Measurements from ENCODE around the gene PIP4K2A.
A peak's percentile ranks its signal among the peaks of the same experiment; 100 is the strongest.

Gene PIP4K2A

DNA sequence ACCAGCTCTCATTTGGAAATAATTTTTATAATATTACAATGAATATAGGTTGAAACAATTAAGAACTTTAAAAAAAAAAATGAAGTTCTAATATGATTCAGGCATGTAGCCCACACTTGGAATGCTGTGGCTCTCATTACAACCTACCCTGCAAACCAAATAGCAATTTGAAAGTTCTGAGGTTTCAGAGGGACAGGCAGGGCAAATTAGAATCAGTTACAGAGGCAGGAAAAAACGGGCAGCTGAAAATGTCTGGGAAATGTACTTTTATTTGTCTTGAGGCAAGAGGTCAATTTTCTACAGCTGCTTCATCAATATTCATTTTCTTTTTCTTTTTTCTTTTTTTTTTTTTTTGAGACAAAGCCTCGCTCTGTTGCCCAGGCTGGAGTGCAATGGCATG is 95.3 kb downstream of the PIP4K2A start:
- ChIA-PET CTCF (no interaction called here), POLR2A (no interaction called here)
- DNase-seq (ENCODE audit: extremely low spot score), result no peak
- TF ChIP-seq SP1 (IDR thresholded peaks at IDR 0.05) (no peak), LEF1 (IDR thresholded peaks at IDR 0.05; ENCODE audit: borderline replicate concordance) (no peak)

DNA sequence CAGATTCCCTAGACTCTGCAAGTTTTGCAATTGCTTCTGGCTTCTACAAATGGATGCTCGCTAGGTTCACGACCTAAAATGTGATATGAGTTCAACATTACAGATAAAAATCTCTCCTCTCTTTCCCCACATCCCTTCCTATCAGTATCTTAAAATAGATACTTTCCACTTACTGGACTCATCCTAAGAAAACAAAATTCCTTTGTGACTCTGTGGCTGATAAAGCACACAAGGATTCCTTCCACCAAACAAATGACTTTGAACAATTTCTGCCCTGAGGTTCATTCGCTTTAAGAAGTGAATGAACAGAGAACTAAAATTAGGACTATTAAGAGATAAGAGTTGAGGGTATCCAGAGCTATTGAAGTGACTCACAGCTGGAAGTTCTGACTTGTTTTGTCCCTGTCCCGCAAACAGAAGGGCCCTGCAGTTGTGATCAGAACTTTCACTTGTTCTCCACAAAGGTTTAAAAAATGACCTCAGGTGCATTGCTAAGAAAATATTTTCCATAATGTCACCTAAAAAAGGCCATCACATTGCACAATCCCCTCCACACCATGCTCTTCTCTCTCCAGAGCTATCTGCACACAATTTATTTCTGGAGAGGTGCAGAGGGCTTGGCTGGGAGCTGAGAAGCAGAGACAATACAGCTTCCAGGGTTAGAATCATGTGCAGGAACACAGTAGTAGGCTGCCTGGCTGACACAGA is 96.1 kb downstream of the PIP4K2A start:
- TF ChIP-seq FOXA1 (IDR thresholded peaks at IDR 0.05) (no peak), SP1 (IDR thresholded peaks at IDR 0.05) (no peak), FOXK2 (IDR thresholded peaks at IDR 0.05) (no peak), L3MBTL2 (conservative IDR thresholded peaks at IDR 0.05) (no peak), LEF1 (IDR thresholded peaks at IDR 0.05; ENCODE audit: borderline replicate concordance) (no peak), ELF4 (IDR thresholded peaks at IDR 0.05) (no peak), ARNT (IDR thresholded peaks at IDR 0.05) (no peak), FOXM1 (IDR thresholded peaks at IDR 0.05; ENCODE audit: borderline replicate concordance) (no peak), NFRKB (IDR thresholded peaks at IDR 0.05) (no peak), CTBP1 (IDR thresholded peaks at IDR 0.05; ENCODE audit: borderline replicate concordance) (no peak), HDGF (IDR thresholded peaks at IDR 0.05; ENCODE audit: borderline replicate concordance) (no peak), ZNF384 (IDR thresholded peaks at IDR 0.05) (no peak), SUZ12 (IDR thresholded peaks at IDR 0.05) (no peak), TARDBP (IDR thresholded peaks at IDR 0.05) (no peak), BHLHE40 (IDR thresholded peaks at IDR 0.05; ENCODE audit: borderline replicate concordance) (no peak)
- TF ChIP-seq, protein P1, sequence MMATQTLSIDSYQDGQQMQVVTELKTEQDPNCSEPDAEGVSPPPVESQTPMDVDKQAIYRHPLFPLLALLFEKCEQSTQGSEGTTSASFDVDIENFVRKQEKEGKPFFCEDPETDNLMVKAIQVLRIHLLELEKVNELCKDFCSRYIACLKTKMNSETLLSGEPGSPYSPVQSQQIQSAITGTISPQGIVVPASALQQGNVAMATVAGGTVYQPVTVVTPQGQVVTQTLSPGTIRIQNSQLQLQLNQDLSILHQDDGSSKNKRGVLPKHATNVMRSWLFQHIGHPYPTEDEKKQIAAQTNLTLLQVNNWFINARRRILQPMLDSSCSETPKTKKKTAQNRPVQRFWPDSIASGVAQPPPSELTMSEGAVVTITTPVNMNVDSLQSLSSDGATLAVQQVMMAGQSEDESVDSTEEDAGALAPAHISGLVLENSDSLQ (IDR thresholded peaks at IDR 0.05), result no peak
- CTCF ChIA-PET, result interaction anchor here (1.1 to 1.9 kb wide), 4 partner anchors 8 to 13 kb away, joined by 4 to 7 read pairs (median 4); no protein-coding TSS in a partner anchor
- DNase-seq (ENCODE audit: extremely low spot score), result no peak
- POLR2A ChIA-PET, result no interaction called here

DNA sequence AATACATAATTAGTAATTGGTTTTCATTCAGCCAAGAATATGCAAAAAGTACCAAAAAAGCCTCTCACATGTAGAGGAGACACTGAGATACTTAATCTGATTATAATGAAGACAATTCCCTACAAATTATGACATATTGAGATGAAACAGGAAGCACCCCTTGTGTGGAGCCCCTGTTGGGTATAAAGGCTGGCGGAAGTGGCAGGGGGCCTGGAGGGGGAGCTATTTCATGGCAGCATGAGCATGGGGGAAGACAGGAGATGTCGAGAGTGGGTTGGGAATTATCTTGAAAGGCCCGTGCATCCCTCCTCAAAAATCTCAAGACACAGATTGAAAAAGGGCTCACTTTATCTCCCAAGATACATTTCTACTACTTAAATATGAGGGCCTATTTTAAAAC is 96.9 kb downstream of the PIP4K2A start:
- no peak for TF ChIP-seq BHLHE40 (IDR thresholded peaks at IDR 0.05; ENCODE audit: borderline replicate concordance)
- DNase-seq (ENCODE audit: extremely low spot score), result no peak
- ChIA-PET POLR2A (no interaction called here), CTCF (interaction anchor here (1.1 to 1.9 kb wide), 4 partner anchors 9 to 13 kb away, joined by 4 to 7 read pairs (median 4); no protein-coding TSS in a partner anchor)

DNA sequence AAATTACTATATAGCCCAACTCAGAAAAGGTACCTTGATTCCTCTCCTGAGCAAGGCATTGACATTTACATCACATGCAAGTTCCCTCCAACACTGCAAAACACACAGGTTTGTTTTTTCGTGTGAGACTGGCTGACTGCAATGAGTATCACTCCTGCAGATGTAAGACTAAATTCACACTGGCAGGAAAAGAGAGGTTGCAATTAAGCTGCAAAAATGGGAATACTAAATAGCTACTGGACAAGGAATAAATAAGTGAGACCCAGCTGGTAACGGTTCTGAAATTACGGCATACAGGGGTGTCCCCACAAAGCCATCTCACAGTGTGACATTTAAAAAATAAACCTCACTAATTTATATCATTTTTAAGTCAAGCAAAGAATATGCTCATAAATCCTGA is 97.3 kb downstream of the PIP4K2A start:
- ChIA-PET CTCF (interaction anchor here (1.2 to 1.9 kb wide), 5 partner anchors 9 to 17 kb away, joined by 3 to 7 read pairs (median 4); no protein-coding TSS in a partner anchor), POLR2A (interaction anchor here (1.3 kb wide), 1 partner anchor 34 kb away, joined by 3 read pairs; no protein-coding TSS in a partner anchor)
- no peak for DNase-seq (ENCODE audit: extremely low spot score)
- TF ChIP-seq SP1 (IDR thresholded peaks at IDR 0.05), result no peak
- no peak for TF ChIP-seq FOXM1 (IDR thresholded peaks at IDR 0.05; ENCODE audit: borderline replicate concordance)
- no peak for TF ChIP-seq BHLHE40 (IDR thresholded peaks at IDR 0.05; ENCODE audit: borderline replicate concordance)
- TF ChIP-seq ARNT (IDR thresholded peaks at IDR 0.05), result no peak
- TF ChIP-seq CTBP1 (IDR thresholded peaks at IDR 0.05; ENCODE audit: borderline replicate concordance), result no peak
- TF ChIP-seq ELF4 (IDR thresholded peaks at IDR 0.05), result no peak
- TF ChIP-seq, protein P1 (IDR thresholded peaks at IDR 0.05), result no peak
- no peak for TF ChIP-seq L3MBTL2 (conservative IDR thresholded peaks at IDR 0.05)
- no peak for TF ChIP-seq NFRKB (IDR thresholded peaks at IDR 0.05)
- TF ChIP-seq SUZ12 (IDR thresholded peaks at IDR 0.05), result no peak
- TF ChIP-seq FOXA1 (IDR thresholded peaks at IDR 0.05), result no peak

DNA sequence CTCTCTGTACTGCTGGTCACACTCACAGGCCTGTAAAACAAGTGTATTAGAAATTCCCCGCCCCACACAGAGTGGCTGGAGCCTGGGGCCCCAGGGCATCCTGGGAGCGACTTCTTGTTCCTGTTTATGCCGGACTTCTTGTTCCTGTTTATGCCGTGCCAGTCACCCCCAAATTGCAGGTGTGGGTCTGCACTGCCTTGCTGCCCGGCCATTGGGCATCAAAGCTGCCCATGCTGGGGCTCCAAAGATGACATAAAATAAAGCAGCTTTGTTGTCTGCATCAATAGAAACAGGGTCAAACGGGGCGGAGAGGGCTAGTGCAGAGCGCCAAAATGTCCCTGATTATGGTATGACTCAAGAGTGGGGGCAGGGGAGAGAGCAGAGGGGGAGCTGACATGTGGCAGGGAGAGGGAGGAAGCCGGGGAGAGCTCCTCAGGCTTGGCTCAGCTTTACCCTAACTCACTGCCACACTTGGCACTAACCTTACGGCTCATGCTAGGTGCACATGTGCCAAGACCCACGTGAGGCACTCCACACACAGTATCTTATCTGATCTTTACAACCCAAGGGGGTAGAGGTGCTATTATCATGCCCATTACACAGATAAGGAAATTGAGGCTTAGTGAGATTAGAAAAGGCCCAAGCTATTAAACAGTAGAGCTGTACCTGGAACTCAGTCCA is 98.4 kb downstream of the PIP4K2A start:
- DNase-seq (ENCODE audit: extremely low spot score), result peak; percentile 56
- no peak for TF ChIP-seq SP1 (IDR thresholded peaks at IDR 0.05)
- peak; percentile 48 for TF ChIP-seq L3MBTL2 (conservative IDR thresholded peaks at IDR 0.05)
- POLR2A ChIA-PET, result interaction anchor here (0.6 to 1.3 kb wide), 2 partner anchors 33 to 61 kb away, joined by 3 read pairs; no protein-coding TSS in a partner anchor
- CTCF ChIA-PET, result interaction anchor here (1.2 kb wide), 2 partner anchors 11 to 16 kb away, joined by 3 to 7 read pairs; no protein-coding TSS in a partner anchor

DNA sequence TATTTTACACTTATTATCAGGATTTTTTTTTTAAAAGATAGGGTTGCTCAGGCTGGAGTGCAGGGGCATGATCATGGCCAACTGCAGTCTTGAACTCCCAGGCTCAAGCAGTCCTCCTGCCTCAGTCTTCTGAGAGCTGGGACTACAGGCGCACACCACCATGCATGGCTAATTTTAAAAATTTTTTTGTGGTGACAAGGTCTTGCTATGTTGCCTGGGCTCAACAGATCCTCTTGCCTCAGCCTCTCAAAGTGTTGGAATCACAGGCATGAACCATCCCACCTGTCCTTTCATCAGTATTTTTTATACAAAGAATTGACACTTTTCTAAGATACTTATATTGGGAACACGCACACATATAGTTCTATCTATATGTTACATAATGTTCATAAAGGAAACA is 99.3 kb downstream of the PIP4K2A start:
- TF ChIP-seq BHLHE40 (IDR thresholded peaks at IDR 0.05; ENCODE audit: borderline replicate concordance) (no peak), SP1 (IDR thresholded peaks at IDR 0.05) (no peak), TARDBP (IDR thresholded peaks at IDR 0.05) (no peak), FOXA1 (IDR thresholded peaks at IDR 0.05) (no peak), ELF4 (IDR thresholded peaks at IDR 0.05) (no peak), CTBP1 (IDR thresholded peaks at IDR 0.05; ENCODE audit: borderline replicate concordance) (no peak), L3MBTL2 (conservative IDR thresholded peaks at IDR 0.05) (no peak), LEF1 (IDR thresholded peaks at IDR 0.05; ENCODE audit: borderline replicate concordance) (no peak), HDGF (IDR thresholded peaks at IDR 0.05; ENCODE audit: borderline replicate concordance) (no peak), ZNF384 (IDR thresholded peaks at IDR 0.05) (no peak), FOXK2 (IDR thresholded peaks at IDR 0.05) (no peak), FOXM1 (IDR thresholded peaks at IDR 0.05; ENCODE audit: borderline replicate concordance) (no peak), NFRKB (IDR thresholded peaks at IDR 0.05) (no peak), ARNT (IDR thresholded peaks at IDR 0.05) (no peak), SUZ12 (IDR thresholded peaks at IDR 0.05) (no peak)
- TF ChIP-seq, protein P1 (IDR thresholded peaks at IDR 0.05), result no peak
- CTCF ChIA-PET, result interaction anchor here (0.6 kb wide), 1 partner anchor 15 kb away, joined by 6 read pairs; no protein-coding TSS in a partner anchor
- POLR2A ChIA-PET, result no interaction called here
- DNase-seq (ENCODE audit: extremely low spot score), result no peak

Data from HEK293T (cell line).